ENCODE measurements around the gene NAA25.

The NAA25 gene

DNA sequence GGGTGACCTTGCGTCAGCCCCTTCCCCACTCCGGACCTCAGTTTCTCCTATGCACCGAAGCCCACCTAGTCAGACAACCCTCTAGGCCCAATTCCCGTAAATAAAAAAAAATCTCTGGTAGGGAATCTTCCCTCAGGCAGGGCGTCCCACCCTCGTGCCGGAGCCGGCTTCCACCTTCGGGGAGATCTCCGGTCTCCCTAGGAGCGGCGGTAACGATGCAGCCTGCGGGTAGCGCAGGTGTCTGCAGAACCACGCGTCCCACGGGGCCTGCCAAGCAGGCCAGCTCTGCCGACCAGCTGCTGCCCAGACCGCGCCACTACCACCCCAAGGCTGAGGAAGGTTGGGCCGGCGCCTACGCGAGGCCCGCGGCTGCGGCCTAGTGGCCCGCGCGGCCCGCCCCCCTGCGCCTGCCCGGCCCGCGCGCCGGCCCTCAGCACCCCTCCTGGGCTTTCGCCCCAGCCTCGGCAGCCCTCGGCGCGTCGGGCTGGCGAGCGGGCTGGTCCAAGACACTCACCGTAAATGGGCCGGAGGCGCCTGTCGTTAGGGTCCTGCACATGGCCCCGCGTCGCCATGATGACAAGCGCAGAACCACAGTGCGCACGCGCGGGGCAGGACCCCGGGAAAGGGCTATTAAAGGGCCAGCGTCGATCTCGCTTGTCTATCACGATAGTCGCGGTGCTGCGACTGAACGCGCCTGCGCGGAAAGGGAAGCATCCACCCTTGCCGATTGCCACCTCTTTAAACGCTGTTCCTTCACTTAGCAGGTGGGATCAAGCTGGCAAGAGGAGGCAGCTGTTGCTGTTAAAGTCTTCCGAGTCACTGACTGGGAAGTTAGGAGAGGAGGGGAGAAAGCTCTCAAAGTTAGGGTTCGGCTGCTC is at the start of gene NAA25:
NAA25 (minus strand) TSS at position 582 of the 878 bp plus-strand sequence; CDS start at position 572, 10 bp downstream.
- peak; percentile 72 to 83 for DNase-seq (ENCODE audit: low read depth in 2 of 2)

- no peak for DNase-seq (ENCODE audit: low read depth in 2 of 2)
Measured at GRCh38 chr12:112153893-112154219, 45.3 kb upstream of the NAA25 start.

DNA sequence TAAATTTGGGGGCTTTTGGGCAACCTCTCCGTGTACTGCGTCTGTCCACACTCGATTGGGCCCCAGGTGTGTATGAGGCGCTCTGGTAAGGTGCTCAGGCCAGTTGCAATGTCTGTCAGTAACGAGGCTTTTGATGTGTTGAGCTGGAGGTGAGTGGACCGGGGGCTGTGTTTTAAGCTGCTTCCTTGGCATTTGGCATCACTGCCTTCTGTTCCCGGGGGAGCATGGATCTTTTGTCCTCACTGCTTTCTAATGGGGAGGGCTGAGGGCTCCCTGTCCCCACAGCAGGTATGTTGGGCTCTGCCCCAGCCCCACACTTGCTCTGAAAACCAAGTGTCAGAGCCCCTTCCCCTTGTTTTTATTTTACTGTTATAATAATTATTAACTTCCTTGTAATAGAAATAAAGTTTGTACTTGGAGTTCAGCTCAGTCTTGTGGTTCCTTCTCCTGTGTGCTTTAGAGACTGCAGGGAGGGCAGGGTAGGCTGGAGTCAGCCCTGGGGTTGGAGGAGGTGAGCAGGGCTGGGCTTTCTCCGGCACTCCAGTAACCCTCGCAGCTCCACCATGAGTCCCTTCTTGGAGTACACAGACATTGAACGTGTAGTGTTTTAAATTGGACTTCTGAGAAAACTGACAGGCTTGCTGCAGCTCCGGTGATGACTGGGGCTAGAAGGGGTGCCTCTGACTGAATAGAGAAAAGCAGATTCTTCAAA is 44.8 kb upstream of the NAA25 start:
- no peak for DNase-seq (ENCODE audit: low read depth in 2 of 2)

DNA sequence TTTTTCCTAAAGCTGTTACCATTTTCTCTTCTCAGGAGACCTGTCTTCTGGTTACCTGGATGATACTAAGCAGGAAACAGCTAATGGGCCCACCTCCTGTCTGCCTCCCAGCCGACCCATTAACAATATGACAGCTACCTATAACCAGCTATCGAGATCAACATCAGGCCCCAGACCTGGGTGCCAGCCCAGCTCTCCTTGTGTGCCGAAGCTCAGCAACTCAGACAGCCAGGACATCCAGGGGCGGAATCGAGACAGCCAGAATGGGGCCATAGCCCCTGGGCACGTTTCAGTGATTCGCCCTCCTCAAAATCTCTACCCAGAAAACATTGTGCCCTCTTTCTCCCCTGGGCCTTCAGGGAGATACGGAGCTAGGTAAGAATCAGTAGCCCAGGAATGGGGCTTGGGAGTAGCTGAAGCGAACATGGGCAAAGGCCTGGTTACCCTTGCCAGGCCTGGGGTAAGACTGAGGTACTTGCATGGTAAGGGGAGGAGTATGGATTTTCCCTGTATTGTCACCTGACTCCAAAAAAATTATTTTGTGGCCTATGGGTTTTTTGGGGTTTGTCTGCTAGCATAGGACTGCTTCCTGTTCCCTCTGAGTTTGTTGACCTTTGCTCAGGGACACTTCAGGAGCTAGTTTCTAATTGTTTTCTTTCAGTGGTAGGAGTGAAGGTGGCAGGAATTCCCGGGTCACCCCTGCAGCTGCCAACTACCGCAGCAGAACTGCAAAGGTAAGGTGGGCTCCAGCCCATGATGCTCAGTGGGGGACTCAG is 43.4 kb upstream of the NAA25 start:
- DNase-seq (ENCODE audit: low read depth in 2 of 2) = no peak

DNA sequence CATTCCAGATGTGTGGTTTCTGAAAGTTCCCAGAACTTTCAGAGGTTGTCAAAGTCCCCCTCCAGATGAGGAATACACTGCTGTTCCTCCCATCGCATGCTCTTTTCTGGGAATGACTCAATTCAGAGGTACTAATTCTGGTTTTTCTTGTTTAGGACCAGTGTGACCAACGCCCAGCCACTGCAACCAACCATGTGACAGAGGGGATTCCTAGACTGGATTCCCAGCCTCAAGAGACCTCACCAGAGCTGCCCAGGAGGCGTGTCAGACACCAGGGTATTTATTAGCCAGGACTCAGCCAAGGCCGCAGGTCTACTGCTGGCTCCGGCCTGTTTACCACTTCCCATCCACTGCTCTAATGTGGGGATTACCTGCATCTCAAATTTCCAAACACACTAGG is 41.0 kb upstream of the NAA25 start:
- DNase-seq (ENCODE audit: low read depth in 2 of 2) = no peak

DNA sequence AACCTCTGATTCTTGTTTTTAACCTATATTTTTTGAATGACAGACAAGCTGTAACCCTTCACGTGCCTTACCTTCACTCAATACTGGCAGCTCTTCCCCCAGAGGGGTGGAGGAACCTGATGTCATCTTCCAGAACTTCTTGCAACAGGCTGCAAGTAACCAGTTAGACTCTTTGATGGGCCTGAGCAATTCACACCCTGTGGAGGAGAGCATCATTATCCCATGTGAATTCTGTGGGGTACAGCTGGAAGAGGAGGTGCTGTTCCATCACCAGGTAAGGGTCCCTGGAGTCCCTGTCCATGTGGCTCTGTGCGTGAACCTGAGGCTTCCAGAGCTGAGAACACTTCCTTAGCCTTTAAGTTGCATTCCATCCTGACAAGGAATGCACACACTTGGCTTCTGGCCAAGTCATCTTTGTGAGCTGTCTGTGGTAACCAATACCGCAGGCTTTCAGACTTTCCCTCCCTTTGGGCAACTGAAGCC is 39.5 kb upstream of the NAA25 start:
- DNase-seq (ENCODE audit: low read depth in 2 of 2) = no peak

DNA sequence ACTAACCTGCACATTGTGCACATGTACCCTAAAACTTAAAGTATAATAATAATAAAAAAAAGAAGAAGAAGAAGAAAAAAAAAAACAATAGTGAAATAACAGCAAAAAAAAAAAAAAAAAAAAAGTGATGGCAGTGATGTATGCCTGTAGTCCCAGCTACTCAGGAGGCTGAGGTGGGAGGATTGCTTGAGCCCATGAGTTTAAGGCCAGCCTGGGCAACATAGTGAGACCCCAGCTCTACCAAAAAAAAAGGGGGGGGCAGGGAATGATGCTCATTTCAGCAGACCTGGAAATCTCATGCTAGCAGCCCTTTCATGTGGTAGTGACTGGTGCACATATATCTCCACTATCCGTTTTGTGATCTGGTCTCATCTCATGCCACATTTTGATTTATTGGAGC is 37.5 kb upstream of the NAA25 start:
- DNase-seq (ENCODE audit: low read depth in 2 of 2) = no peak

DNA sequence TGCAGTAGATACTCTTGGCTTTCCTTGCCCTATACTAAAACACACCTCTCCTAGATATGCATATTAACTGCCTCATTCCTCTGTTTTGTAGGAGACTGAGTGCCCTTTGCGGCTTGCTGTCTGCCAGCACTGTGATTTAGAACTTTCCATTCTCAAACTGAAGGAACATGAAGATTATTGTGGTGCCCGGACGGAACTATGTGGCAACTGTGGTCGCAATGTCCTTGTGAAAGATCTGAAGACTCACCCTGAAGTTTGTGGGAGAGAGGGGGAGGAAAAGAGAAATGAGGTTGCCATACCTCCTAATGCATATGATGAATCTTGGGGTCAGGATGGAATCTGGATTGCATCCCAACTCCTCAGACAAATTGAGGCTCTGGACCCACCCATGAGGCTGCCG is 32.1 kb upstream of the NAA25 start:
- no peak for DNase-seq (ENCODE audit: low read depth in 2 of 2)

DNA sequence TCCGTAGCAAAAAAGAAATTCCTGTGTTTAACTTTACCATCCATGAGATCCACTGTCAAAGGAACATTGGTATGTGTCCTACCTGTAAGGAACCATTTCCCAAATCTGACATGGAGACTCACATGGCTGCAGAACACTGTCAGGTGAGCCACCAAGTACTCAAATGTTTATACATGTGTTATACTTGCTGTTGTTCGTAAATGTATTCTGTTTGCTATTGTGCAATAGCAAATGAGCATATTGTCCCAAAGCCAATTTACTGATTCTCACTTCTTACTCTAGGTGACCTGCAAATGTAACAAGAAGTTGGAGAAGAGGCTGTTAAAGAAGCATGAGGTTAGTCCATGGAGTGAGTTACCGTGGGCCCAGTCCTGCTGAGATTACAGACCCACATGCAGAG is 26.1 kb upstream of the NAA25 start:
- no peak for DNase-seq (ENCODE audit: low read depth in 2 of 2)

DNA sequence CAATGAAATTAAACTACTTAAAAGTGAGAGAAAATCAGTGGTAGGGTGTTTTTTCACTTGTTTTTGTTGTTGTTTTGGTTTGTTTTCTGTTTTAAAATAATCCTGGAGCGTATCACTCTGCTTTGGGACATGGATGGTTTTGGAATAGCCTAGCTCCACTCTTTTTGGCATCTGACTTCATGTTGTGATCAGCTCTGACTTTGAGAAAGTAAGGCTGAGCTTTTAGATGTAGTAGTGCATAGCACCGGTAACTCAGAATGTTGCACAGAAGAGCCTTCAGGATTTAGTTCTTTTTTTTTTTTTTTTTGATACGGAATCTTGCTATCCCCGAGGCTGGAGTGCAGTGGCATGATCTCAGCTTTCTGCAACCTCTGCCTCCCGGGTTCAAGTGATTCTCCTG is 24.8 kb upstream of the NAA25 start:
- no peak for DNase-seq (ENCODE audit: low read depth in 2 of 2)

DNA sequence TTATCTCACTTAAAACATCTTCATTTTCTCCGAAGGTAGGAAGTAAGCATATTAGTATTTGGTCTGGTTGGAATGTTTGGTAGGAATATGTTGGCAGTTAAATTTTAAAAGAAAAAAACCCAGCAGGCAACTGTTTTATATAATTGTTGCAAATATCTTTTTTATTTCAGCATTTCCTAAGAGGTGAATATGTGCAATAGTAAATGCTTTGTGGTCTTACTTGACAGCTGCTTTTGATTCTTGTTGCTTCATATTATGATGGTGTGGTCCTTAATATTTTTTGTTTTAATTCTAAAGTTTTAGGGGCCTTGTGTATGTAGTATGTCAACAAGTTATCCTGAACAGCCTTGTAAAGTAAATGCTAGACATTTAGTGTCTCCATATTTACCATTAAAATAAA is 23.1 kb upstream of the NAA25 start:
- DNase-seq (ENCODE audit: low read depth in 2 of 2) = no peak

GRCh38 chr12:112130441-112130998 is 21.9 kb upstream of the NAA25 start:
- no peak for DNase-seq (ENCODE audit: low read depth in 2 of 2)

DNA sequence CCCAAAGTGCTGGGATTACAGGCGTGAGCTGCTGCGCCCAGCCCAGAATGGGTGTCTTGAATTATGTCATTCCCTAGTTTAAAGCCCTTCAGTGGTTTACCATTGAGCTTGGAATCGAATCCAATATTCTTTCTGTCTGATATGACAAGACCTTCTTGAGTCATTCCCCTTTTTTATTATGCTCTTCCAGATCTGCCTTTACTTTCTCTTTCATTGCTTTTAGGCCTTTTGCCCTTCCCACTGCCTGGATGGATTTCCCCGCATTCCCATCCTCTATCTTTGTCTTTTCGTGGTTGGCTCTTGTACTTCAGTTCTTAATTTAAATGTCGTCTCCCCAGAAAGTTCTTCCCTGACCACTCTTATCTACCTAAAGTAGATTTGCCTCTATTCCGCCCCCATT is 18.3 kb upstream of the NAA25 start:
- DNase-seq (ENCODE audit: low read depth in 2 of 2) = no peak

DNA sequence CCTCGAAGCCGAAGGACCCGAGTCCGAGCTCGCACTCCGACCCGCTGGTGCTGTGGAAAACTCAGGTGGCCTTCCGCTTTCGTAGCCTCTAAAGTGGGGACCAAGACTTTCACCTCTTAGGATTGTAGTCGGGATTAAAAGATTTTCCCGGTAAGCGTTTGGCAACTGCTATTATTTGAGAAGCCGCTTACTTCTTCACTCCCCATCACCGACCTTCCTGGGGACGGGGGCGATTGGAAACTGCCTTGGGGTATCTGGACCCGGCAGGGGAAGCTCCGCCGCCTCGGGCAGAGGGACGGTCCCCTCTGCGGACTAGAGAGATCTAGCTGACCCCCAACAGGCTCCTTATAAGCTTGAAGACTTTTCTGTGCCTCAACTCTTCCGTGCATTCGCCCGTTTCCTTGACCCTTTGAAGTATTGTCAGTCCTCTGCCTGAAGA is 17.4 kb upstream of the NAA25 start:
- no peak for DNase-seq (ENCODE audit: low read depth in 2 of 2)

GRCh38 chr12:112125250-112125999 is 16.8 kb upstream of the NAA25 start, which contains the start of gene TRAFD1:
TRAFD1 (plus strand) TSS chr12:112125560; CDS start chr12:112130523, 4,963 bp downstream.
- DNase-seq (ENCODE audit: low read depth in 2 of 2) = peak; percentile 95 to 98

DNA sequence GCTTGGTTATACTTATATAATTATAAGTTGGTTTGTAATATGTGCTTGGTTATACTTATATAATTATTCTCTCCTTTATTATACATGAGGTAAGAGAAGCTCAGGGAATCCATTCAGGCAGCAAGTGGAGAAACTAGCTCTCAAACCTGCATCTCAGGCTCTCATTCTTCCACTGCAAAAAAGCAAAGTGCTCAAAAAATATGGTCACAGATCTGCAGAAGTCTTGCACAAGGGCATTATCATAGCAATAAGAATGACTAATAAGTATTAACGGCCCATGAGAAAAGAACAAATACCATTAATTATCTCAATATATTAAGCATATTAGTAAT is 16.3 kb upstream of the NAA25 start:
- DNase-seq (ENCODE audit: low read depth in 2 of 2) = no peak

- DNase-seq (ENCODE audit: low read depth in 2 of 2) = no peak
Measured at GRCh38 chr12:112122823-112123690, 14.5 kb upstream of the NAA25 start.

DNA sequence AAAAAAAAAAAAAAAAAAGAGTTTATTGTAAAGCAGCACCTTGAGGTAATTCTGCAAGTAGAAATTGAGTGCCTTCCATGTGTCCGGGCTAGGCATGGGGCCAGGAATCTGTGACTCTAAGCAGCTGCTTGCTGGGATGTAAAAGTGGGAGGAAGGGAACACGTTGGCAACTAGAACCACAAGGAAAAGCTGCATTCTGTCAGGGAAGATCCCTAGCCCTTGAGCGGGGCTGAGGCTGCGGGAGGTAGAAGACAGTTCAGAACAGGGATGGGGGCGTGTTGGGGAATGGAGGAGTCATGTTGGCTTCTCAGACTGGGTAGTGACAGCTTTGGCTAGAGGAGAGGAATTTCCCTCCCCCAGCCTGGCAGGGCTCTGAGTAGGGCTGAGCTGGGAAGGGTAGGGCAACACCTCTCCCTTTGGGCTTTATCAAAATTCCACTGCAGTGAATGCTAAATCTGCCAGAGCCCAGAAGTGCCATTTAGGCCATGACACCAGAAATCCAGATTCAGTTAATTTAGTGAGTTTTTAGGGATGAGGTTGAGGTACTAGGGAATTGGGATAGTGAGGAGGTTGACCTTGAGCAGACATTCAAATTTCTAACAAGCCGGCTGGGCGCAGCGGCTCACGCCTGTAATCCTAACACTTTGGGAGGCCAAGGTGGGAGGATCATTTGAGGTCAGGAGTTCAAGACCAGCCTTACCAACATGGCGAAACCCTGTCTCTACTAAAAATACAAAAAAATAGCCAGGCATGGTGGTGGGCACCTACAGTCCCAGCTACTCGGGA is 13.4 kb upstream of the NAA25 start:
- no peak for DNase-seq (ENCODE audit: low read depth in 2 of 2)

DNA sequence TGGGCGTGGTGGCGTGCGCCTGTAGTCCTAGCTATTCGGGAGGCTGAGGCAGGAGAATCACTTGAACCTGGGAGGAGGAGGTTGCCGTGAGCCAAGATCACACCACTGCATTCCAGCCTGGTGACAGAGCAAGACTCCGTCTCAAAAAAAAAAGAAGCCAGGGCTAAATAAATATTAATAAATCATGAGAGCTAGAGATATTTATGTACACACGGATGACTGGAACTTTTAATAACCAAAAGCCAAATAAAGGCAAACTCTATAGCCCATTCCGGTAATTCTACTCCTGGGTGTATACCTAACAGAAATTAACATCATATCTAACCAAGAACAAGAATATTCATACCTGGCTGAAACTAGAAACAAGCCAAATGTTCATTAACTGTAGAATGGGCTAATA is 9.1 kb upstream of the NAA25 start:
- no peak for DNase-seq (ENCODE audit: low read depth in 2 of 2)

All from stimulated activated CD8-positive, alpha-beta memory T cell treated with anti-CD3 and anti-CD28 coated beads, Interleukin-7, amount 100 ng/mL, for 4 hours (primary cell).